GM19238 (cell line): ENCODE results near the gene CD52.
A peak's percentile ranks its signal among the peaks of the same experiment; 100 is the strongest.

Experiments
- DNase-seq: peaks from one replicate; pipeline ENCODE4 v3.0.0; 2011; ENCODE audit warnings: low spot score; ENCODE audit not compliant: insufficient read length

The CD52 gene

GRCh38 chr1:26317612-26318337 lies at the start of gene CD52:
CD52 (plus strand) TSS chr1:26317958; CDS start chr1:26318018, 60 bp downstream.
- DNase-seq: peak; percentile 70

- DNase-seq: no peak
Measured at GRCh38 chr1:26268290-26269197, 49.2 kb upstream of the CD52 start.

GRCh38 chr1:26269198-26269550 lies 48.6 kb upstream of the CD52 start:
- DNase-seq: no peak

- DNase-seq: no peak
Measured at GRCh38 chr1:26274801-26275425, 42.8 kb upstream of the CD52 start.

GRCh38 chr1:26275580-26276431 lies 42.0 kb upstream of the CD52 start:
- peak; percentile 78 for DNase-seq

- no peak for DNase-seq
Measured at GRCh38 chr1:26276432-26276838, 41.3 kb upstream of the CD52 start.

- no peak for DNase-seq
Measured at GRCh38 chr1:26277261-26277661, 40.5 kb upstream of the CD52 start.

GRCh38 chr1:26277719-26278118 lies 40.0 kb upstream of the CD52 start:
- no peak for DNase-seq

GRCh38 chr1:26278303-26278702 lies 39.5 kb upstream of the CD52 start:
- no peak for DNase-seq

- DNase-seq: no peak
Measured at GRCh38 chr1:26278724-26279455, 38.9 kb upstream of the CD52 start.

- peak; percentile 89 for DNase-seq
Measured at GRCh38 chr1:26279456-26280332, 38.1 kb upstream of the CD52 start, which contains the start of gene SH3BGRL3. SH3BGRL3 (plus strand) TSS chr1:26280086; CDS start chr1:26280156, 70 bp downstream.

GRCh38 chr1:26280333-26281042 lies 37.3 kb upstream of the CD52 start:
- peak; percentile 30 for DNase-seq

GRCh38 chr1:26281091-26281958 lies 36.4 kb upstream of the CD52 start:
- DNase-seq: no peak

GRCh38 chr1:26281971-26282370 lies 35.8 kb upstream of the CD52 start:
- no peak for DNase-seq

- no peak for DNase-seq
Measured at GRCh38 chr1:26282401-26282918, 35.3 kb upstream of the CD52 start.

GRCh38 chr1:26283279-26283853 lies 34.4 kb upstream of the CD52 start:
- DNase-seq: no peak
